Measurements from ENCODE around the gene PTPRN2.

Gene PTPRN2

GRCh38 chr7:158030566-158030965 is 557.1 kb downstream of the PTPRN2 start:
- DNase-seq: no peak

- DNase-seq: no peak
Measured at GRCh38 chr7:158030071-158030470, 557.6 kb downstream of the PTPRN2 start.

GRCh38 chr7:158029509-158029908 is 558.1 kb downstream of the PTPRN2 start:
- DNase-seq: no peak

DNA sequence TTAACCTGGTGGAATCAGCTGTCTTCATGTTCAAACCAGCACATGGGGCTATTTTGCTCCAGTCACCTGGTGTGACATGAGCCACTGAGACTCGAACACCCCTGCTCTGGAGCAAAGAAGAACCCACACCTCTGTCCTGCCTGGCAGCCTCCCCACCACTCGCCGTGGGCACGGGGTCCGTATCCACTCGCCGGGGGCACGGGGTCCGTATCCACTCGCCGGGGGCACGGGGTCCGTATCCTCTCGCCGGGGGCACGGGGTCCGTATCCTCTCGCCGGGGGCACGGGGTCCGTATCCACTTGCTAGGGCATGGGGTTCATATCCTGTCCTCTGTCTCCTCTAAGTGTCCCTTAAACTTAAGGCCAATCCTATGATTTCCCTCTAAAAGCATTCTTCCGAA is 558.7 kb downstream of the PTPRN2 start:
- DNase-seq: no peak

GRCh38 chr7:158028290-158028941 is 559.2 kb downstream of the PTPRN2 start:
- DNase-seq: no peak

DNA sequence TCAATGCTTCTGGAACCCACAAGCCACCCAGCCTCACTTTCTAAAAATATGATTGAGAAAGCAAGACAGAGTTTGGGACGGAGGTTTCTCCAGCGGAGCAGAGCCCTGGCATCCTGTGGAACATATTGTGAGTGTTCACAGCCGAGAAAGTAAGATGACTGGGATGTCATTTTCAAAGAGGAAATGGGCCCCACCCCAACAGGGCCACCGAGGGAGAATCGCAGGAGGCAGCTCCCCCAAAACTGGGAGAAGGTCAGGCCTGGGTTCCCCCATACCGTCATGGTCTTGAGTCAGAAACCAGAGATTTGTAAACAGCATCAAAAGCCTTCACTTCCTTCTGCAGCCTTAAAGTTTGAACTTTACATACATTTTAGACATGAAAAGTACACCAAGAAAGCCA is 560.0 kb downstream of the PTPRN2 start:
- DNase-seq: no peak

DNA sequence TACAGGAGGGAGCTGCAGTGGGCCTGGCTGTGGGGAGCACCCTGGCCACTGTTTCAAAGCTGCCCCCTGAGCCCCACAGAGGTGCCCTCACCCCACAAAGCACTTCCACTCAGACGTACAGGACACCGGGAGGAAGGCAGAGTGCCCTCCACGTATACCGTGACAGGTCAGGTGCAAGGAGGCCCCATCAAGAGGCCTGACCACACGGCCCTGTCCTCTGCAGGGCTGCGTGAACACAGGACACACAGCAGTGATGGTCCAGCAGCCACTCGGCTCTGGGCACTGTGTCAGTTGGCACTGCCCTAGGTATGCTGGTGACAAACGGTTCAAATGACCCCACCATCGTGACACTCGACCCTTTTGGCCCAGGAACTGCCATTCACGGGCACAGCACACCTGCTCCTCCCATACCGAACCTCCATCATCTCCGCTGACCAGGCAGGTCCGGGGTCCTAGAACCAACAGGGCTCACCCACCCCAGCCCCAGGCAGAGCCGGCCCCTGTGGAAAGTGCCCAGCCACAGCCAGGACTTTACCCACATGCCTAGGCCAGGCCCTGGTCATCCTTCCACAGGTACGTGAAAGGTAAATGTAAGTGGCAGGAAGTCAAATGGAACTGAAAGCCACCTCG is 560.9 kb downstream of the PTPRN2 start:
- DNase-seq: no peak

- DNase-seq: no peak
Measured at GRCh38 chr7:158025686-158026600, 561.7 kb downstream of the PTPRN2 start.

DNA sequence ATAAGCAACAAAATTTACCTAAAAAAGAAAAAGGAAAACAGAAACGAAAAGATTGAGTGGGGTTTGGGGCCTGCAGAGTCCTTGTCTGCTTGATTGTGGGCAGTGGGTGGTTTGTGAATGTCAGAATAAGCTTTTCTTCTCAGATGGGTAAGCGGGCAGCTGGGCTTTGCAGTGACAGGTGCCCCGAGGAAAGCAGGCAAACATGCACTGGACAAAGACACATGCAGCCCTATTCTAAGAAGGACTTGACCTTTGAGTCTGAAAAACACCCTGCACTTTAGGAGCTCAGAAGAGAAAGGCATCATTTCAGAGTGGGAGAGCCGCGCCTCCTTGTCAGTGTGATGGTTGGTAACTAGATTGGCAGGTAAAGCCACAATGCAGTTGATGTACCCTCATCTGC is 562.7 kb downstream of the PTPRN2 start:
- DNase-seq: no peak

DNA sequence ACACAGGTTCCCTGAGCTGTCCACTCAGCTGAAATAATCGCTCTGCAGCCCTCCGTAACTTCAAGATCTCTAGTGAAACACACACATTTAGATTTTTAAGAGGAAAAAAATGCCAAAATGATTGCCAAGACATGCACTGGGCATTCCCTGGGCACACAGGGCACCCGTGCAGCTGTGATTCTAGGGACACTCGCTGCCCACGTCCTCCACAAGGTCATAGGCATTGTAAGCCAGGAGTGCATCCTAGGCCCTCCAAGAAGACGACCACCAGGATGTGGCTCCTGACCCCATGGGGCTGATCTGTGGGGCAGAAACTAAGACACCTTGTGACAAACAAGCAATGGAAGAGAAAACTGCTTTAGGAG is 563.3 kb downstream of the PTPRN2 start:
- no peak for DNase-seq

- no peak for DNase-seq
Measured at GRCh38 chr7:158023681-158024350, 563.8 kb downstream of the PTPRN2 start.

DNA sequence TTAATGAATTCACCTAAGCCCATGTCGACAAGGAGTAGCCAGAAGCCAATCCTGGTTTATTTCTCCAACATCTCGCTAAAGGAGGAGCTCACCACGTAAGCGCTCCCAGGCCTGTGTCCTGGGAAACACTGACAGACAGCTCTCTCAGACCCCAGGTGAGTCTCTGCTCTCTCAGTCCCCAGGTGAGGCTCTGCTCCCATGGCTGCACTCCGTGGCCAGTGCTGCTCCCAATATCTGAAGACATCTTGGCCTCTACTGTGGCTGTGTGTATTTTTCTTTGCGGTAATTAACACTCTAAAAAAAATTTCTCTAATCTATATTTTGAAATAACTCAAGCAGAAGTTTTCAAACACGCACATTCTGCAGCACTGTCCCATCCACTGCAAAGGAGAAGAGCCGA is 564.5 kb downstream of the PTPRN2 start:
- no peak for DNase-seq

DNA sequence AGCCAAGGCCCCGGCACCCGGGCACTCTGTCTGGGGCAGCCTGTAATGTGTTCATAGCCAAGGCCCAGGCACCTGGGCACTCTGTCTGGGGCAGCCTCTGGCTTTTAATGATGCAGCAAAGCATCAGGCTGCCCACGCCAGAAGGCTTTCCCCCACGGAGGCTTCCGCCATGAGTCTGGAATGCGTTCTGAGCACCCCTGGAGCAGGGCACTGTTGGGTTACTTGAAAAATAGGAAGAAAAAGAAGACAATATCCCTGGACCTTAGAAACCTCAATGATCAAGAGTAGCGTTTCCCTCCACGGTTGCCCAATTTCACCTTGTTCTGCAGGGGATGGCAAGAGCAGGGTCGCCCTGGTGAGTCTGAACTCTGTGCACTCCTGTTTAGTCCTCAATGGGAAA is 565.0 kb downstream of the PTPRN2 start:
- DNase-seq: no peak

- DNase-seq: no peak
Measured at GRCh38 chr7:158021836-158022235, 565.8 kb downstream of the PTPRN2 start.

- no peak for DNase-seq
Measured at GRCh38 chr7:158020706-158021095, 566.9 kb downstream of the PTPRN2 start.

- no peak for DNase-seq
Measured at GRCh38 chr7:158019726-158020705, 567.6 kb downstream of the PTPRN2 start.

DNA sequence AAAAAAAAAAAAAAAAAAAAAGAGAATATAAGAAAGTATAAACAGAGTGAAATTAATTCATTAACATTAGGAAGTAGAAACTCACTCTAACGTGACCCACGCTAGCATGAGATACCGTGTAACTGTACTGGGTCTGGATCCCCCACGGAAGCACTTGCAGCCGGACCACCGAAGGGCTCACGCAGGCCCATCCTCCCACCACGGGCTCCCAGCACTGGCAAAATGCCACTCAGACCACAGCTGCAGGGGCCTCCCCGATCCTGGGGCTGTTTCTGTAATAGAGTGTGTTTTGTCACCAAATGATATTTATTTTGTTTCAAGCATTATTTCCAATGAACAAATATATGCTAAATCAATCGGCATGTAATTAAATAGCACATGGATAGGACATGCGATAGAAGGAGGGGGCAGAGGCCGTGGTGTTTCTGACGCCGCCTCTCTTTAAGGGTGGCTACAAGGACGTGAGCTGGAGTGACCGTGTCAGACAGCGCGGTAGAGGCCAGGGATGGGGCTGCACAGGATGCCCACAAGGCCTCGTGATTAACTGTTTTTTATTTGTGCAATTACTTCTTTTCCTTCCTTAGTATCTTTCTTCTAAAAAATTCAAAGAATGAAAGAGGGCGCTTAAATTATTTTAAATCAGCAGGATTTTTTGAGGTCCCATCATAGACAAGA is 568.5 kb downstream of the PTPRN2 start:
- DNase-seq: no peak

DNA sequence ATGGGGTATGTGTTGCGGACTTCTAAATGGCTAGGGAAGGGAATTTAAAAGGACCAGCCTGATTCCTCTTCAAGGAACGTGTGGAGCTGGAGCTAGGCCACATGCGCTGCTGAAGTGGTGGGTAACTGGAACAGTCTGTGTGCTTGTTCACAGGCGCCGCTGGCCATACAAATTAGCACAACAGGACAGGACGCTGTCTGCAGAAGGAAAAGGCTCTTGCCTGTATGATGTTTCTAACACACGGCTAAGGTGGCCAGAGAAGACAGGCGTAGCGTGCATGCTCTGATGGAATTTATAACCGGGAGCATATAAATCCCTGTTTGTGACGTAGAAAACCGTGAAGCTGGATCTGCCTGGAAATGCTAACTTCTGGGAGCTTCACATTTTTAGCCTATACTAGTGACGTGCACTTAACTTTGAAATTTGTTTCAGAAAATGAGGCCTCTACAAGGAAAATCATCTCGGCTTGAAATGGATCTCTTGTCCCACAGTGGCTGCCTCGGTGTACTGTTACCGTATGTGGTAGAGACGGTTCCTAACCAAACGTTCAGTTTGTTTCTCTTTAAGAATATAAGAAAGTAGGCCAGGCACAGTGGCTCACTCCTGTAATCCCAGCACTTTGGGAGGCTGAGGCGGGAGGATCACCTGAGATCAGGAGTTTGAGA is 569.4 kb downstream of the PTPRN2 start:
- DNase-seq: no peak

DNA sequence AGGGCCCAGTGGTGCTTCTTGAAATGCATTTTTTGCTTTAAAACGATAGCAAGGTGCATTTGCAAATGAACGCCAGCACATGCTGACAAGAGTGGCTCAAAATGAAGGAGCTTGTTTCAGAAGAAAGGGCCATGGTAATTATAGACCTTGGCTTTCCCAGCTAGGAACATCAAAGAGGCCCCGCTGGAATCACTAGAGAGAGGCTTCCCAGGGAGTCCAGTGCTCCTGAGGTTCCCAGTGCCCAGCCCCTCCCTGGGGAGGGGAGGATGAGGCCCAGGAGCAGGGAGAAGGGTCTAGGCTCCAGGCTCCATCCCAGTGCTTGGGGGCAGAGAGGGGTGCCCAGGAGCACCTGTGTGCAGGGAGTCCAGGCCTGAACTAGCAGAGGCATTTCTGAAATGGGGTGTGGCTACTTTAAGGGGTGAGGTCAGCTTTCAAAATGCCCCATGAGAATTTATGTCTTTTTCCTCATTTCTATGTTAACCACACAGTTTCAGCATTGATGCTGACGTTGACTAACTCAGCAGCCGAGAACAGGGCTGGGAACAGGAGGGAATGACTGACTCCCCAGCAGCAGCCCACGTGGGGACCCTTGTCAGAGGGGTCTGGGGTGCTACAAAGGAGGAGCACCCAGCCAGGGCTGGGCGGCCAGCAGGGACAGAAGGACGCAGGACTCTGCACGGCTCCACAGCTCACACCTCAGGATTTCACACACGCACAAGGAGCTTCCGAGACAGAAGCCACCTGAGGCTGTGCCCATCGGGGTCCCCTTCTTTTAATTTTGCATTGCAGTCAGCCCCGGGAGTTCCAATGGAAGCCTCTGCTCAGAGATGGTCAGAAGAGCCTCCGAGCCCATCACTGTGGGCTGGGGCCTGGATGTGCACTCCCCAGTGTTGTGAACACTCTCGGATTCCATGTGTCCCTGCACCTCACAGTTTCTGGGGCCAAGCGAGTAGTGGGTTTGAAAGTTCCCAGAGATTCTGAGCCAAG is 570.2 kb downstream of the PTPRN2 start:
- DNase-seq: no peak
